OCI-LY7 (cell line): ENCODE measurements around the gene ORC1. TPM values are rescaled to one million over a fixed set of nuclear protein-coding genes. Genes with fewer than 3 reads are reported as not detected.

ENCODE experiments used
- BruUV-seq: library from RNA; stranded (reverse); fragments of 400-500 nt; replicated peaks from 2 replicates; lab custom pipeline; 2021; lab: Mats Ljungman, UMichigan
- CTCF ChIA-PET: fragments of 300-600 bp; sonication (Branson Sonifier 250); formaldehyde crosslinking; loops from one replicate; lab custom pipeline; 2022; ENCODE audit warnings: antibody characterized with exemption; ENCODE audit not compliant: unreplicated experiment; lab: Charles Lee
- POLR2A ChIA-PET: fragments of 300-600 bp; sonication (Branson Sonifier 250); formaldehyde crosslinking; loops from one replicate; lab custom pipeline; 2022; ENCODE audit warnings: antibody characterized with exemption; lab: Charles Lee
- DNase-seq: peaks from one replicate; pipeline ENCODE4 v3.0.0-alpha.2; 2015; ENCODE audit warnings: low spot score
- H2AFZ ChIP-seq: fragments of 200-600 bp; sonication (generic), shearing (Covaris generic); 2 replicates; pipeline ENCODE4 v1.6.1; 2014; ENCODE audit warnings: mild to moderate bottlenecking, antibody characterized with exemption, low read length, moderate library complexity
- H3K27ac ChIP-seq: fragments of 200-600 bp; sonication (generic); 2 replicates; pipeline ENCODE4 v1.5.1; 2014; ENCODE audit warnings: mixed run types, low read depth, mild to moderate bottlenecking, moderate library complexity, low read length, inconsistent platforms; ENCODE audit not compliant: poor library complexity, severe bottlenecking
- H3K36me3 ChIP-seq: fragments of 200-600 bp; sonication (generic); 2 replicates; pipeline ENCODE4 v1.6.1; 2014; ENCODE audit warnings: mild to moderate bottlenecking, antibody characterized with exemption, low read length, moderate library complexity, mixed read lengths; ENCODE audit not compliant: insufficient read depth
- H3K4me1 ChIP-seq: fragments of 200-600 bp; sonication (generic); 2 replicates; pipeline ENCODE4 v1.5.1; 2014; ENCODE audit warnings: mild to moderate bottlenecking, low read length; ENCODE audit not compliant: insufficient read depth, poor library complexity, severe bottlenecking
- H3K4me2 ChIP-seq: fragments of 200-600 bp; sonication (generic); 2 replicates; pipeline ENCODE4 v1.6.1; 2014; ENCODE audit warnings: mild to moderate bottlenecking, low read length
- H3K4me3 ChIP-seq: fragments of 200-600 bp; sonication (generic); 2 replicates; pipeline ENCODE4 v1.5.1; 2014; ENCODE audit warnings: mild to moderate bottlenecking, low read depth, low read length; ENCODE audit not compliant: poor library complexity, severe bottlenecking
- H3K79me2 ChIP-seq: fragments of 200-600 bp; sonication (generic); 2 replicates; pipeline ENCODE4 v1.6.1; 2016; ENCODE audit warnings: low read depth, mild to moderate bottlenecking, low read length, moderate library complexity, mixed read lengths; ENCODE audit not compliant: insufficient read depth
- H3K9me2 ChIP-seq: fragments of 200-600 bp; sonication (generic); 2 replicates; pipeline ENCODE4 v1.6.1; 2016; ENCODE audit warnings: mild to moderate bottlenecking, low read length, mixed read lengths; ENCODE audit not compliant: insufficient read depth
- H3K9me3 ChIP-seq: fragments of 200-600 bp; sonication (generic); 2 replicates; pipeline ENCODE4 v1.6.1; 2014; ENCODE audit warnings: mild to moderate bottlenecking, mixed run types, low read length, mixed read lengths
- H4K20me1 ChIP-seq: fragments of 200-600 bp; sonication (generic); 2 replicates; pipeline ENCODE4 v1.6.1; 2014; ENCODE audit warnings: mild to moderate bottlenecking, antibody characterized with exemption, low read length, moderate library complexity, mixed read lengths; ENCODE audit not compliant: insufficient read depth
- CTCF ChIP-seq: fragments of 200-600 bp; sonication (generic); conservative IDR thresholded peaks from 2 replicates; pipeline ENCODE4 v1.5.1; 2014; ENCODE audit warnings: mild to moderate bottlenecking, antibody characterized with exemption, low read length, moderate library complexity, mixed read lengths
- EZH2phosphoT487 ChIP-seq: fragments of 200-600 bp; sonication (generic); IDR thresholded peaks from 2 replicates; pipeline ENCODE4 v1.6.1; 2018; ENCODE audit warnings: low read depth, borderline replicate concordance, mild to moderate bottlenecking, mixed run types, antibody characterized with exemption, low read length, moderate library complexity, mixed read lengths
- intact Hi-C: fragments of 100-400 bp; cut with micrococcal nuclease; formaldehyde crosslinking; loops from one replicate; pipeline ENCODE4 v1.10.0; 2022; ENCODE audit not compliant: unreplicated experiment
- total RNA-seq, 2 experiments: library from RNA; depleted of rRNA in 1 of 2; stranded (reverse); fragments of >200 nt in 1 of 2; shearing (Covaris generic) in 1 of 2; gene quantifications; 2 replicates each; pipeline ENCODE4 v1.2.3, GENCODE V29; 2014 to 2022

Gene ORC1
- total RNA-seq, 2 experiments from 2014 or later: 37.7 to 39.0 TPM

- Histone ChIP-seq H3K27ac (peak within 1 kb of the TSS; percentile 63), H3K9me3 (no peaks in the 10 kb centered on the region), H2AFZ (peak within 1 kb of the TSS; percentile 79), H3K4me1 (peaks cover 15% of the 10 kb centered on the region), H3K36me3 (peaks cover 39% of the 10 kb centered on the region), H3K79me2 (peaks cover 11% of the 10 kb centered on the region), H3K4me3 (peak within 1 kb of the TSS; percentile 93), H3K9me2 (no peaks in the 10 kb centered on the region), H3K4me2 (peak within 1 kb of the TSS; percentile 95), H4K20me1 (no peaks in the 10 kb centered on the region)
- no TSS peak for BruUV-seq
- ChIA-PET CTCF (interaction anchor here (0.5 kb wide), 1 partner anchor 15 kb away, joined by 3 read pairs; no protein-coding TSS in a partner anchor), POLR2A (interaction anchor here (0.6 to 3.9 kb wide), 4 partner anchors 39 to 650 kb away, joined by 3 to 15 read pairs (median 5); partner anchors contain the start of genes ORC1 and PRPF38A)
- TF ChIP-seq EZH2phosphoT487 (no peak), CTCF (no peak)
- peak; percentile 98 for DNase-seq
- intact Hi-C loops: loop anchor here (1.0 kb wide), 2 partner anchors 38 to 320 kb away; partner anchors contain the start of genes ORC1 and PRPF38A
Observed at GRCh38 chr1:52365746-52366516, 38.3 kb downstream of the ORC1 start, which contains the start of gene CC2D1B. TSS of gene CC2D1B (minus strand) at chr1:52366205. CDS start at chr1:52364620, 1,585 bp downstream.

GRCh38 chr1:52365071-52365745 is 39.0 kb downstream of the ORC1 start:
- Histone ChIP-seq H3K4me1 (peaks cover 15% of the 10 kb centered on the region), H2AFZ (peak overlapping the region; percentile 79), H4K20me1 (no peaks in the 10 kb centered on the region), H3K9me2 (no peaks in the 10 kb centered on the region), H3K4me3 (peak overlapping the region; percentile 93), H3K4me2 (peak overlapping the region; percentile 95), H3K79me2 (peaks cover 11% of the 10 kb centered on the region), H3K9me3 (no peaks in the 10 kb centered on the region), H3K27ac (peak overlapping the region; percentile 63), H3K36me3 (peaks cover 41% of the 10 kb centered on the region)
- TF ChIP-seq CTCF: no peak
- no peak for TF ChIP-seq EZH2phosphoT487
- TSS peak; percentile 64 for BruUV-seq
- DNase-seq: peak; percentile 59
- CTCF ChIA-PET: interaction anchor here (0.5 kb wide), 1 partner anchor 14 kb away, joined by 3 read pairs; no protein-coding TSS in a partner anchor
- POLR2A ChIA-PET: interaction anchor here (3.9 kb wide), 1 partner anchor 39 kb away, joined by 15 read pairs; the partner anchor contains the start of genes ORC1 and PRPF38A
- intact Hi-C loops: no loop called here
